IPS DF 6.9 (cell line): Measurements from ENCODE around the gene SET.
"Not testable (repeated sequence)": the region's sequence is repeated elsewhere in the genome, so short reads cannot be mapped to it uniquely, and the experiment has no call there.

Experiments used
- DNase-seq: peaks from one replicate; pipeline ENCODE4 v3.0.0-alpha.2; 2013; ENCODE audit warnings: low read depth, low spot score
- H3K27ac ChIP-seq: one replicate; pipeline ENCODE4 v1.5.1; 2013; ENCODE audit warnings: low read length, control low read depth
- H3K27me3 ChIP-seq: 2 replicates; pipeline ENCODE4 v1.6.1; 2013; ENCODE audit warnings: mild to moderate bottlenecking, low read length; ENCODE audit not compliant: control insufficient read depth, insufficient read depth
- H3K36me3 ChIP-seq: 2 replicates; pipeline ENCODE4 v1.6.1; 2013; ENCODE audit warnings: low read length; ENCODE audit not compliant: control insufficient read depth, insufficient read depth
- H3K4me1 ChIP-seq: 2 replicates; pipeline ENCODE4 v1.6.1; 2013; ENCODE audit warnings: low read length; ENCODE audit not compliant: control insufficient read depth, insufficient read depth
- H3K4me3 ChIP-seq: 2 replicates; pipeline ENCODE4 v1.5.1; 2013; ENCODE audit warnings: mild to moderate bottlenecking, low read length
- H3K9me3 ChIP-seq: 2 replicates; pipeline ENCODE4 v1.6.1; 2013; ENCODE audit warnings: low read length, inconsistent platforms; ENCODE audit not compliant: control insufficient read depth, insufficient read depth
- WGBS: extraction: QIAGEN DNeasy Blood & Tissue Kit; methylation state at CpG from one replicate; pipeline ENCODE4 v1.1.7; 2013; ENCODE audit warnings: mixed read lengths, missing lambda C conversion rate; ENCODE audit not compliant: insufficient read length, insufficient coverage; 5-methylcytosine and 5-hydroxymethylcytosine counted together

The SET gene

DNA sequence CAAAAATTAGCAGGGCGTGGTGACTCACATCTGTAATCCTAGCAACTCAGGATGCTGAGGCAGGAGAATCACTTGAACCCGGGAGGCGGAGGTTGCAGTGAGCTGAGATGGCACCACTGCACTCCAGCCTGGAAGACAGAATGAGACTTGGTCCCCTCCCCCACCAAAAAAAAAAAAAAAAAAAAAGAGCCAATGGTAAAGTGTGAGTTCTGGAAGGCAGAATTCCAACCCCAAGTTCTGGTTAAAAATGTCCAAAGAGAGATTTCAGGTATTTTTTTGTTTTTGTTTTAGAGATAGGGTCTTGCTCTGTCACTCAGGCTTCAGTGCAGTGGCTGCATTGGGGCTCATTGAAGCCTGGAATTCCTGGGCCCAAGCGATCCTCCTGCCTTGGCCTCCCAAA lies 1.6 kb upstream of the SET start:
- no CpG with 5 or more reads among the region's 4 CpGs for WGBS
- Histone ChIP-seq H3K9me3 (no peaks in the 10 kb centered on the region), H3K36me3 (peaks cover 13% of the 10 kb centered on the region), H3K4me1 (0 out of 2 replicates have a peak, but pooled peaks cover 4% of the 10 kb centered on the region), H3K4me3 (no peak overlapping the region), H3K27ac (no peak overlapping the region), H3K27me3 (no peaks in the 10 kb centered on the region)
- no peak for DNase-seq

DNA sequence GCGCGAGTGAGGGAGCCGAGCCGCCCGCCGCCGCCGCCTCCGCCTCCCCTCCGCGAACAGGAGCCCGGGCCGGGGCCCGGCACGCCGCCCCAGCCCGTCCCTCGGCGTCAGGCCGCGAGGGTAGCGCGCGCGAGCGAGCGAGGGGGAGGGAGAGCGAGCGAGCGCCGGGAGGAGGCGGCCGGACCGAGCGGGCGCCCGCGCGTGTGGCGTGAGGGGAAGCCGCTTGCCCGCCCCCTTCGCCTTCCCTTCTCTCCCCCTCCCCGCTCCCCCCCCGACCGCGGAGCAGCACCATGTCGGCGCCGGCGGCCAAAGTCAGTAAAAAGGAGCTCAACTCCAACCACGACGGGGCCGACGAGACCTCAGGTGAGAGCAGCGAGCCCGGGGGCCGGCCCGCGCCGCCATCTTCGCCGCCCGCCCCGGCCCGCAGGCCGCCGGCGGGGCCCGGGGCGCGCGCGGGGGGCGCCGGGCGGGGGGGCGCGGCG lies 312 bp downstream of the SET start:
- 0 out of 2 replicates have a peak, but pooled peaks cover 4% of the 10 kb centered on the region for H3K4me1 ChIP-seq
- peak overlapping the region; percentile 44 for H3K4me3 ChIP-seq
- no peaks in the 10 kb centered on the region for H3K9me3 ChIP-seq
- peaks cover 20% of the 10 kb centered on the region for H3K36me3 ChIP-seq
- DNase-seq: no peak
- H3K27ac ChIP-seq: no peak overlapping the region
- no peaks in the 10 kb centered on the region for H3K27me3 ChIP-seq
- no CpG with 5 or more reads among the region's 80 CpGs for WGBS

DNA sequence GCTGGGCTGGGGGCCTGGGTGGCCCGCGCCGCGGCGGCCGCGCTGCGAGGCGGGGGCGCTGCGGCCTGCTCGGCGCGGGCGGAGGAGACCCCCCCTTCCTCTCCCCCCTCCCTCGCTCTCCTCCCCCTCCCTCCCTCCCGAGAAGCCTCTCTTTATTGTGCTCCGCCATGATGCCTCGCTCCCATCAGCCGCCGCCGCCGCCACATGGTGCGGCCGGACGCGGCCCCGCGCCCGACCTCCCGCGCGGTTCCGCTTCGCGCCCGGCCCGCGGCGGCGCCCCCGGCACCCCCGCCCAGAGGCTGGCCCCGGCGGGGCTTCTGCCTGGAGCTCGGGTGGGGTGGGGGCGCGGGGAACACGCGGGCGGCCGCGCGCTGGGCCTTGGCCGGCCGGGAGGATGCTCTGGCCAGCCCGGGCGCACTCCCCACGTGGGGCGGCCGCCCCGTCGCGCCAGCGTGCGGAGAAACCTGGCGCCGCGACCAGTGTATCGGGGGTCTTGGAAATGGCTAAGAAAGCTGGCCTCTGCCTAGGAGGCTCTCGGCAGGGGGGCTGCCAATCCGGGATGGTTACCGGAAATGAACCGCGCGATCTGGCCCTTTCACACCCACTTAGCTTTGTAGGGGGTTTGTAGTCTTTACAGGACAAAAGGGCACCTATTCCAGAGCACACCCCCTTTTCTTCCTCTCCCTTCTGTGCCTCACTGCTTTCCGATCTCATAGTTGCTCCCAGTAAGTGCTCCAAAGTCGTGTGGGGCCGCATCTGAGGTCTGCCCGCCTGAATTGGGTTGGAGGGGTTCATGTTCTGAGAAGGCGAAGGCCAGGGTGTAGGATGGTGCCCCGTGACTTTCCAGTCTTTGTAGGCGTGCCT lies 1.0 kb downstream of the SET start:
- DNase-seq: no peak
- peaks cover 19% of the 10 kb centered on the region for H3K36me3 ChIP-seq
- WGBS: no CpG with 5 or more reads among the region's 83 CpGs
- 0 out of 2 replicates have a peak, but pooled peaks cover 4% of the 10 kb centered on the region for H3K4me1 ChIP-seq
- no peaks in the 10 kb centered on the region for H3K27me3 ChIP-seq
- H3K9me3 ChIP-seq: no peaks in the 10 kb centered on the region
- H3K27ac ChIP-seq: no peak overlapping the region
- peak overlapping the region; percentile 44 for H3K4me3 ChIP-seq

DNA sequence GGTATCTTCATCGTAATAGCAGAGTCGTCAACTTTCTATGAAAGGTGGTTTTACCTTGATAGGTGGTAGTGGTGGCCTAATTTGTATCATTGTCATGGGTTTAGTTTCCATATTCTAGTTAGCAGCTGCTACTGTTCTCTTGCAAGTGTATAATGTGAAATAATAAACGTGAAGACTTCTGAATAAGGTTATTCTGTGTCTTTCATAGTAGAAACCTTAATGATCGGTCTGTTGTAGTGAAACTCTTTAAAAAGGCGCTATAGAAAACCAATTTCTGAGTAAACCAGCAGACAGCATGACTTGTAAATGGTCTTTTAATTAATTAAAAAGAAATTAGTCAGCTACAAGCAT lies 1.6 kb downstream of the SET start:
- Histone ChIP-seq H3K36me3 (peaks cover 19% of the 10 kb centered on the region), H3K9me3 (no peaks in the 10 kb centered on the region), H3K4me3 (peak overlapping the region; percentile 44), H3K27ac (no peak overlapping the region), H3K4me1 (0 out of 2 replicates have a peak, but pooled peaks cover 3% of the 10 kb centered on the region), H3K27me3 (no peaks in the 10 kb centered on the region)
- DNase-seq: no peak
- WGBS: no CpG with 5 or more reads among the region's 5 CpGs

DNA sequence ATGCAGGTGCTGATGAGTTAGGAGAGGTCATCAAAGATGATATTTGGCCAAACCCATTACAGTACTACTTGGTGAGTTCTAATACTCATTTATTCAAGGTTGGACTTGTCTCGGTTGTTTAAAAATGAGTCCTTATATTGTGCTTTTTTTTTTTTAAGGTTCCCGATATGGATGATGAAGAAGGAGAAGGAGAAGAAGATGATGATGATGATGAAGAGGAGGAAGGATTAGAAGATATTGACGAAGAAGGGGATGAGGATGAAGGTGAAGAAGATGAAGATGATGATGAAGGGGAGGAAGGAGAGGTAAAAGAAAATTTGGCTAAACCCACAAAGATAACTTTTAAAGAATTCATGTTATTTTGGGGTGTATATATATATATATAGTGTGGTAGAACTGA lies 4.7 kb downstream of the SET start:
- not testable (repeated sequence) for H3K9me3 ChIP-seq, H3K4me3 ChIP-seq, H3K27ac ChIP-seq, H3K4me1 ChIP-seq, DNase-seq, H3K27me3 ChIP-seq
- H3K36me3 ChIP-seq: peaks cover 22% of the 10 kb centered on the region
- 100% methylated on average over 2 of the region's 3 CpGs for WGBS

DNA sequence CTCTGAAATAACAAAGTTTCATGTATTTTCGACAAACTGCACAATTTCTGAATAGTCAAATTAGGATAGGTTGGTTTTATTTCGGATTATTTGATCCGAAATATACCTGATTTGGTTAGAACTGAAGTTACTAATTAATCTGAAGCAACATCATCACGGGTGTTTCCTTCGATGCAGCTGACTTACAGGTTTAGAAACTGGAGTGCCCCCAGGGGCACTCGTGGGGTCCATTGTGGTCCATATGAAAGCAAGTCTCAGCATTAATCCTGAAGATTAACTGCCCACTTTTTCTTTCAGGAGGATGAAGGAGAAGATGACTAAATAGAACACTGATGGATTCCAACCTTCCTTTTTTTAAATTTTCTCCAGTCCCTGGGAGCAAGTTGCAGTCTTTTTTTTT lies 5.3 kb downstream of the SET start:
- no CpG with 5 or more reads among the region's 6 CpGs for WGBS
- Histone ChIP-seq H3K4me3 (no peak overlapping the region), H3K36me3 (peaks cover 22% of the 10 kb centered on the region), H3K27me3 (no peaks in the 10 kb centered on the region), H3K4me1 (no peaks in the 10 kb centered on the region), H3K27ac (no peak overlapping the region), H3K9me3 (no peaks in the 10 kb centered on the region)
- DNase-seq: no peak

DNA sequence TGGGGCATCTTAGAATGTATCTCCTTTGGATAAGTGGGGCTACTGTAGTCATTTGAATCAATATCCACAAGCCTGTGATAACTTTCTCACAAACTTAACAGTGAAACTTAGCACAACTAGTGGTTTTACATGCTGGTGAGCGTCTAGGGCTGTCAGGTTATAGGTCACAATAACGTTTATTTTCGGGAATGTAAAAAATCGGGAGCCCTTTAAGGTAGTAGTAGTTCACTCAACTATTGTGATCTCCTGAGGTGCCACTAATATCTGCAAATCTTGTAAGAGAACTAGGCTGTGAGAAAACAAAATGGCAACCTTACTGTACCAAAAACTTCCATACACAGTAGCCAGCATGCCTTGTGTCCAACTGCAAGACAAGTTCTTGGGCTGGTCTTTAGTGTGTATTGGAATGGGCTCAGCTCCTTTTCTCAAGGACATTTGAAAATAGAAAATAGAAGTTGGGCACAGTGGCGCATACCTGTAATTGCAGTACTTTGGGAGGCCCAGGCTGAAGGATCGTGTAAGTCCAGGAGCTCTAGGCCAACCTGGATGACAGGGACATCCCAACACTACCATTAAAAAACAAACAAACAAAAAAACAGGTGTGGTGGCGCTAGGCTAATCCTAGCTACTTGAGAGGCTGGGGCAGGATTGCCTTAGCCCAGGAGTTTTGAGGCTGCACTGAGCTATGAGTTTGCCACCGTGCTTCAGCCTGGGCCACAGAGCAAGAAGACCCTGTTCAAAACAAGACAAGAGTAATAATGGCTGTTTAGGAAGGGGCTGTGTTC lies 8.1 kb downstream of the SET start:
- no CpG with 5 or more reads among the region's 8 CpGs for WGBS
- Histone ChIP-seq H3K27me3 (no peaks in the 10 kb centered on the region), H3K4me3 (no peak overlapping the region), H3K4me1 (no peaks in the 10 kb centered on the region), H3K36me3 (peaks cover 14% of the 10 kb centered on the region), H3K27ac (no peak overlapping the region), H3K9me3 (no peaks in the 10 kb centered on the region)
- no peak for DNase-seq

DNA sequence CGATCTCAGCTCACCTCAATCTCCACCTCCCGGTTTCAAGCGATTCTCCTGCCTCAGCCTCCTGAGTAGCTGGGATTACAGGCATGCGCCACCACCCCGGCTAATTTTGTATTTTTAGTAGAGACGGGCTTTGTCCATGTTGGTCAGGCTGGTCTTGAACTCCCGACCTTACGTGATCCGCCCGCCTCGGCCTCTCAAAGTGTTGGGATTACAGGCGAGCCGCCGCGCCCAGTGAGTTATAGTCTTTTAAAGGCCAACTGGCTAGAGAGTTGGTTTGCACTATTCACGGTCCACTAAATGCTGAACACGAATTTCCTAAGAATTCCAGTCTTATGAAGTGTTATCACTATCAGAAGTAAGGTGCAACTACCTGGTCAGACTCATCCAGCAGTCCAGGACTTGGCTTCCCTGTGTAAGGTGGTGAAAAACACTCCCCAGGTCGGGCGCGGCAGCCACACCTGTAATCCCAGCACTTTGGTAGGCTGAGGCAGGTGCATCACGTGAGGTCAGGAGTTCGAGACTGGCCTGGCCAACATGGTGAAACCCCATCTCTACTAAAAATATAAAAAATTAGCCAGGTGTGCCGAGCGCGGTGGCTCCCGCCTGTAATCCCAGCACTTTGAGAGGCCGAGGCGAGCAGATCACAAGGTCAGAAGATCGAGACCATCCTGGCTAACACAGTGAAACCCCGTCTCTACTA lies 10.2 kb downstream of the SET start:
- not testable (repeated sequence) for H3K4me1 ChIP-seq, DNase-seq, H3K36me3 ChIP-seq, H3K9me3 ChIP-seq, H3K4me3 ChIP-seq, H3K27me3 ChIP-seq, H3K27ac ChIP-seq
- WGBS: no CpG with 5 or more reads among the region's 30 CpGs

DNA sequence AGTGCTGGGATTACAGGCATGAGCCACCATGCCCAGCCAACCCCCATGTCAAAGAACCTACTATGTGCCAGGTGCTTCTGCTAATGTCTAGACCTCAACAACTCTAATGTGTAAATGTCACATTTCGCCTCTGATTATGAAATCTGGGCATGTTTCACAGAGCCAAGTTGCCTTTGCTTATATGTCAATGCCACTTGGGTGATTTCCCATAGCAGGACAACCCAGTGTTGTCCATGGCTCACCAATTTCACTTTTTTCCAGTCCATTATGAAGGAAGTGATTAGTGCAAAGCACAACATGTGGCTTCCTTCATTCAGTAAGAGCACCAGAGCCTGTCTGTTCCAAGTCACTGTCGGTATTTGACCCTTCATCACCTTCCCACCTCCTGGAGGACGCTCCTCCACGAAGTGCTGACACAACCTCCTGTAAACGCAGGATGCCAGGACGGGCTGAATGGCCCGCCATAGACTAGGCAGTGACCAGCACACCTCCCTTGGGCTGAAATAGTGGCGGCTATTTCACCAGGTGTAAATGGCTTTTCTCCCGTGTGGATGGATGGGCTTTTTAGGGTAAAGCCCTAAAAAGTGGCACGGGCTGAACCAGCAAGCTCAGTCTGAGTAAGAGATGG lies 12.3 kb downstream of the SET start:
- Histone ChIP-seq H3K9me3 (no peaks in the 10 kb centered on the region), H3K4me3 (no peak overlapping the region), H3K36me3 (peaks cover 2% of the 10 kb centered on the region; the same call in 1 of the 2 replicates), H3K27me3 (no peaks in the 10 kb centered on the region), H3K27ac (no peak overlapping the region), H3K4me1 (peaks cover 2% of the 10 kb centered on the region)
- DNase-seq: no peak
- no CpG with 5 or more reads among the region's 10 CpGs for WGBS

DNA sequence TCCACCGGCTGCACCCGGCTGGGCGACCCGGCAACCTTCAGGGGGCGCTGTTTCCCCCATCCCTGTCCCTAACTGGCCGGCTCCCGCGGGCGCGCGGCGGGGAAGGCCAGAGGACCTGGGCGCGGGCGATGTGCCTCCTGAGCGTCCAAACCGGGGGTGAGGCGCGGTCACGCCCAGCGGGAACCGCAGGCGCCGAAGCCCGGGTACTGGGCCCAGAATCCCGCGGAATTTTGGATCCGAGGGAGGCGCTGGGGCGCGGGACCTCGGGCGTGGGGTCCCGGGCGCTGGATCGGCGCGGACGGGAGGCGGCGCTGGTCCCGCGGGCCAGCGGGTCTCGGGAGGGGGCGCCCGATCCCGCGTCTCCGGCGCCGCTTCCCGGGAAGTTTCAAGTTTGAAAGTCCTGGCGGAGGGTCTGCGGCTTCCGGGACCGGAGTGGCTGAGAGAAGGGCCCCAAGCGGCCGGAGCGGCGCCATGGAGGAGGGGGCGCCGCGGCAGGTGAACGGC lies 13.5 kb downstream of the SET start, which contains the start of gene PKN3:
PKN3 (plus strand) TSS at position 59 of the 504 bp plus-strand sequence; CDS start at position 472, 413 bp downstream.
- Histone ChIP-seq H3K4me3 (peak within 1 kb of the TSS; percentile 46; the same call in 1 of the 2 replicates), H3K9me3 (no peaks in the 10 kb centered on the region), H3K36me3 (peaks cover 5% of the 10 kb centered on the region), H3K27ac (no peak within 1 kb of the TSS), H3K4me1 (peaks cover 2% of the 10 kb centered on the region), H3K27me3 (no peaks in the 10 kb centered on the region)
- no CpG with 5 or more reads among the region's 65 CpGs for WGBS
- DNase-seq: no peak
